NCI-H2196 treated with DMSO at 0.1 percent for 48 hours (cell line): ENCODE measurements around the gene RAD18.

ENCODE experiments used
- DNase-seq: peaks from one replicate; lab custom pipeline; 2025; ENCODE audit not compliant: unreplicated experiment; lab: John Stamatoyannopoulos, UW

The RAD18 gene

GRCh38 chr3:8868996-8869395 is 94.3 kb downstream of the RAD18 start:
- no peak for DNase-seq

- DNase-seq = no peak
Measured at GRCh38 chr3:8867646-8868045, 95.6 kb downstream of the RAD18 start.

GRCh38 chr3:8865697-8866096 is 97.6 kb downstream of the RAD18 start:
- DNase-seq = no peak

GRCh38 chr3:8864402-8865350 is 98.6 kb downstream of the RAD18 start:
- DNase-seq = no peak

GRCh38 chr3:8863891-8864290 is 99.4 kb downstream of the RAD18 start:
- no peak for DNase-seq

- no peak for DNase-seq
Measured at GRCh38 chr3:8857720-8858367, 105.4 kb downstream of the RAD18 start.

- no peak for DNase-seq
Measured at GRCh38 chr3:8856721-8857120, 106.6 kb downstream of the RAD18 start.

GRCh38 chr3:8856071-8856470 is 107.2 kb downstream of the RAD18 start:
- no peak for DNase-seq

- no peak for DNase-seq
Measured at GRCh38 chr3:8854656-8855055, 108.6 kb downstream of the RAD18 start.

GRCh38 chr3:8853081-8853480 is 110.2 kb downstream of the RAD18 start:
- no peak for DNase-seq

- DNase-seq = no peak
Measured at GRCh38 chr3:8852511-8852910, 110.8 kb downstream of the RAD18 start.

- no peak for DNase-seq
Measured at GRCh38 chr3:8851703-8852102, 111.6 kb downstream of the RAD18 start.

- no peak for DNase-seq
Measured at GRCh38 chr3:8848696-8849131, 114.6 kb downstream of the RAD18 start.

GRCh38 chr3:8847317-8847716 is 116.0 kb downstream of the RAD18 start:
- no peak for DNase-seq

- no peak for DNase-seq
Measured at GRCh38 chr3:8846176-8846575, 117.1 kb downstream of the RAD18 start.

GRCh38 chr3:8845641-8846040 is 117.6 kb downstream of the RAD18 start:
- DNase-seq = no peak

- DNase-seq = no peak
Measured at GRCh38 chr3:8843347-8843746, 119.9 kb downstream of the RAD18 start.

GRCh38 chr3:8842293-8842692 is 121.0 kb downstream of the RAD18 start:
- no peak for DNase-seq

- no peak for DNase-seq
Measured at GRCh38 chr3:8841472-8841871, 121.8 kb downstream of the RAD18 start.

GRCh38 chr3:8840556-8840955 is 122.7 kb downstream of the RAD18 start:
- DNase-seq = no peak

- no peak for DNase-seq
Measured at GRCh38 chr3:8839607-8840325, 123.5 kb downstream of the RAD18 start.
